HepG2 (cell line): ENCODE measurements around the gene KRTAP12-2. TPM values are rescaled to one million over a fixed set of nuclear protein-coding genes. Genes with fewer than 3 reads are reported as not detected.

Experiments used
- ATAC-seq: fragments of 200-7000 bp; cut with Tn5 transposase; 3 replicates; pipeline ENCODE4 v1.9.1; 2020; ENCODE audit warnings: mild to moderate bottlenecking, moderate library complexity
- BruUV-seq: library from RNA; stranded (reverse); fragments of 400-500 nt; replicated peaks from 2 replicates; lab custom pipeline; 2021; lab: Mats Ljungman, UMichigan
- CTCF ChIA-PET: fragments of 300-600 bp; formaldehyde crosslinking; extraction: SDS; loops from one replicate; lab custom pipeline; 2021; ENCODE audit warnings: low total read pairs, inconsistent platforms, low intra/inter-chr PET ratio; lab: Yijun Ruan, JAX
- POLR2A ChIA-PET: fragments of 350-600 bp; sonication (Branson Sonifier 250); formaldehyde crosslinking; loops from one replicate; lab custom pipeline; 2020; ENCODE audit warnings: antibody characterized with exemption, inconsistent platforms; lab: Yijun Ruan, JAX
- DNase-seq: peaks from one replicate; pipeline ENCODE4 v3.0.0-alpha.2; 2015; ENCODE audit warnings: low spot score
- FAIRE-seq: peaks from 3 replicates; lab custom pipeline; 2011; peaks lifted over from hg19 to GRCh38; lab: Jason Lieb, UNC
- H2AFZ ChIP-seq: one replicate; pipeline ENCODE4 v1.6.1; 2011; ENCODE audit warnings: low read length, inconsistent platforms
- H3K27ac ChIP-seq: fragments of 300-600 bp; 3 replicates; pipeline ENCODE4 v1.8.0; 2011; ENCODE audit warnings: mixed run types, mild to moderate bottlenecking, mixed read lengths, low read length, inconsistent platforms; ENCODE audit not compliant: insufficient read depth; ENCODE audit errors: extremely low read length
- H3K27me3 ChIP-seq, 2 experiments: fragments of 200-600 bp in 1 of 2; 2 replicates in 1 of 2; 3 replicates in 1 of 2; pipeline versions ENCODE4 v1.6.0 to v1.8.0; 2011; ENCODE audit warnings: low read length in 2 of 2, mild to moderate bottlenecking in 2 of 2, moderate library complexity in 2 of 2, inconsistent platforms in 1 of 2; ENCODE audit not compliant: insufficient read depth in 2 of 2, control insufficient read depth in 1 of 2
- H3K36me3 ChIP-seq, 2 experiments: fragments of 200-600 bp in 1 of 2; replicated peaks in 1 of 2; 2 replicates in 1 of 2; 3 replicates in 1 of 2; pipeline versions ENCODE4 v1.5.1 to v1.8.0; 2011; ENCODE audit warnings: low read length in 2 of 2, inconsistent platforms in 1 of 2; ENCODE audit not compliant: insufficient read depth in 2 of 2, control insufficient read depth in 1 of 2
- H3K4me1 ChIP-seq: 2 replicates; pipeline ENCODE4 v1.5.1; 2012; ENCODE audit warnings: low read length, inconsistent platforms; ENCODE audit not compliant: insufficient read depth
- H3K4me2 ChIP-seq: 2 replicates; pipeline ENCODE4 v1.6.0; 2011; ENCODE audit warnings: low read depth, low read length, inconsistent platforms
- H3K4me3 ChIP-seq, 3 experiments: fragments of 200-600 bp in 1 of 3; sonication (generic), shearing (Covaris generic) in 1 of 3; replicated peaks in 1 of 3; 2 replicates each; pipeline ENCODE4 v1.5.1; 2011 to 2016; ENCODE audit warnings: low read length in 3 of 3, inconsistent platforms in 2 of 3, low read depth in 2 of 3, mild to moderate bottlenecking in 2 of 3, control low read depth in 1 of 3, mixed read lengths in 1 of 3; ENCODE audit not compliant: insufficient read depth in 1 of 3
- H3K79me2 ChIP-seq: one replicate; pipeline ENCODE4 v1.6.1; 2011; ENCODE audit warnings: low read length, inconsistent platforms; ENCODE audit not compliant: insufficient read depth
- H3K9ac ChIP-seq: 2 replicates; pipeline ENCODE4 v1.6.0; 2011; ENCODE audit warnings: mild to moderate bottlenecking, low read depth, low read length, inconsistent platforms; ENCODE audit not compliant: insufficient read depth
- H3K9me3 ChIP-seq: 2 replicates; pipeline ENCODE4 v1.5.1; 2012; ENCODE audit warnings: mild to moderate bottlenecking, low read length
- H4K20me1 ChIP-seq: 2 replicates; pipeline ENCODE4 v1.6.0; 2011; ENCODE audit warnings: inconsistent platforms, mild to moderate bottlenecking, low read length, moderate library complexity; ENCODE audit not compliant: insufficient read depth
- CBX1 ChIP-seq: IDR thresholded peaks from one replicate; pipeline ENCODE4 v1.6.1; 2016; ENCODE audit warnings: antibody characterized with exemption, low read depth
- CEBPZ ChIP-seq: IDR thresholded peaks from 2 replicates; pipeline ENCODE4 v1.6.1; 2012; ENCODE audit warnings: low read length, improper control_type of control experiment
- GZF1 ChIP-seq: sonication (generic); formaldehyde crosslinking; IDR thresholded peaks from 2 replicates; pipeline ENCODE4 v1.5.1; 2020; ENCODE audit warnings: mild to moderate bottlenecking, missing genetic modification reagents
- HMGXB4 ChIP-seq, 2 experiments: sonication (generic) in 1 of 2; formaldehyde crosslinking in 1 of 2; IDR thresholded peaks; 2 replicates each; pipeline versions ENCODE4 v1.4.0 to v1.6.1; 2018 to 2020; ENCODE audit warnings: missing genetic modification reagents in 2 of 2, borderline replicate concordance in 1 of 2, low read depth in 1 of 2, mild to moderate bottlenecking in 1 of 2, missing biosample characterization in 1 of 2
- NR2F6 ChIP-seq, 2 experiments: IDR thresholded peaks; 2 replicates each; pipeline ENCODE4 v1.6.1; 2016; ENCODE audit warnings: antibody characterized with exemption in 1 of 2, mild to moderate bottlenecking in 1 of 2
- NRL ChIP-seq: sonication (generic); formaldehyde crosslinking; IDR thresholded peaks from 2 replicates; pipeline ENCODE4 v1.5.0; 2020; ENCODE audit warnings: missing genetic modification reagents, mild to moderate bottlenecking, moderate library complexity, borderline replicate concordance
- POLR2AphosphoS5 ChIP-seq: IDR thresholded peaks from 2 replicates; pipeline ENCODE4 v1.6.1; 2012; ENCODE audit warnings: low read depth, low read length
- TERF1 ChIP-seq: sonication (generic); formaldehyde crosslinking; IDR thresholded peaks from 2 replicates; pipeline ENCODE4 v1.8.0; 2022; ENCODE audit warnings: mild to moderate bottlenecking, missing genetic modification reagents, moderate library complexity
- ZBTB46 ChIP-seq: sonication (generic); formaldehyde crosslinking; IDR thresholded peaks from 2 replicates; pipeline ENCODE4 v1.4.0; 2020; ENCODE audit warnings: mild to moderate bottlenecking, missing genetic modification reagents, borderline replicate concordance
- ZNF775 ChIP-seq: sonication (generic); formaldehyde crosslinking; IDR thresholded peaks from 2 replicates; pipeline ENCODE4 v1.4.0; 2020; ENCODE audit warnings: missing genetic modification reagents, mild to moderate bottlenecking, moderate library complexity, borderline replicate concordance
- WGBS: methylation state at CpG from one replicate; pipeline ENCODE4 v1.1.6; 2017; ENCODE audit warnings: low lambda C conversion rate; 5-methylcytosine and 5-hydroxymethylcytosine counted together
- in situ Hi-C: cut with HindIII; loops from 2 replicates; pipeline ENCODE4 v1.10.0; 2017; ENCODE audit warnings: low pct_unique_long_range_greater_than_20kb; ENCODE audit not compliant: extremely low pct_ligation_motif_present
- intact Hi-C: fragments of 100-400 bp; cut with micrococcal nuclease; formaldehyde crosslinking; loops from one replicate; pipeline ENCODE4 v1.10.0; 2022; ENCODE audit not compliant: unreplicated experiment
- polyA plus RNA-seq, 8 experiments: library from polyadenylated mRNA; depleted of rRNA in 3 of 8; stranded (reverse) in 7 of 8; unstranded in 1 of 8; fragments of >200 nt; fragmentation: Illumina TruSeq in 4 of 8; extraction: Trizol in 4 of 8; gene quantifications; 2 replicates each; pipeline versions ENCODE4 v1.2.1 to v1.2.3, GENCODE V29; 2011 to 2016; ENCODE audit warnings: low read depth in 4 of 8, missing spikeins in 1 of 8, mixed read lengths in 1 of 8; ENCODE audit not compliant: insufficient read depth in 1 of 8
- total RNA-seq, 5 experiments: library from RNA; depleted of rRNA; stranded (reverse); fragments of >200 nt; fragmentation: Illumina TruSeq; extraction: Trizol; gene quantifications; 2 replicates each; pipeline ENCODE4 v1.2.3, GENCODE V29; 2016; ENCODE audit warnings: low read depth in 1 of 5

Gene KRTAP12-2
- total and polyA plus RNA-seq, 2 of the 13 experiments (the other 11 are each of a cell fraction or from before 2014, with no cell fraction given) = not detected

GRCh38 chr21:44681861-44682579 lies 15.3 kb upstream of the KRTAP12-2 start, which contains the start of gene KRTAP12-1:
Gene KRTAP12-1, minus strand, starts transcription at chr21:44682163. Its CDS starts 40 bp downstream, at chr21:44682123.
- POLR2A ChIA-PET = no interaction called here
- Histone ChIP-seq H3K9ac (no peak within 1 kb of the TSS), H4K20me1 (no peaks in the 10 kb centered on the region), H3K79me2 (no peaks in the 10 kb centered on the region), H2AFZ (no peak within 1 kb of the TSS), H3K4me1 (no peaks in the 10 kb centered on the region), H3K27me3 (peaks cover under 1 to 28% of the 10 kb centered on the region in 2 experiments; a peak in 4 of 5 replicates), H3K4me3 (no peak within 1 kb of the TSS), H3K4me2 (no peak within 1 kb of the TSS), H3K27ac (no peak within 1 kb of the TSS), H3K9me3 (no peaks in the 10 kb centered on the region), H3K36me3 (no peaks in the 10 kb centered on the region)
- 32% methylated on average over 6 of the region's 23 CpGs for WGBS
- DNase-seq (no peak), ATAC-seq (no peak), FAIRE-seq (no peak)
- intact Hi-C loops (no loop called here), in situ Hi-C loops (no loop called here)
- no TSS peak for BruUV-seq
- CTCF ChIA-PET = no interaction called here
- no peak for TF ChIP-seq NRL (CRISPR knock-in tag)
- no peak for TF ChIP-seq CBX1
- no peak for TF ChIP-seq ZNF775
- TF ChIP-seq CEBPZ = no peak
- no peak for TF ChIP-seq NR2F6 (IDR thresholded peaks at IDR 0.05)
- no peak for TF ChIP-seq NR2F6 (CRISPR knock-in tag; IDR thresholded peaks at IDR 0.05)
- no peak for TF ChIP-seq HMGXB4 (CRISPR knock-in tag; IDR thresholded peaks at IDR 0.05; ENCODE audit: borderline replicate concordance in 1 of 2, low read depth in 1 of 2)
- no peak for TF ChIP-seq TERF1
- no peak for TF ChIP-seq POLR2AphosphoS5
- TF ChIP-seq GZF1 (CRISPR knock-in tag) = no peak
- no peak for TF ChIP-seq ZBTB46 (CRISPR knock-in tag)
